PC-9 (cell line): ENCODE measurements around the gene IL5.

Experiments used
- EZH2 ChIP-seq: fragments of 200-600 bp; sonication (generic); IDR thresholded peaks from 2 replicates; pipeline ENCODE4 v1.8.0; 2017; ENCODE audit warnings: antibody characterized with exemption, low read depth
- TF ChIP-seq, protein P1 (sequence below): fragments of 200-600 bp; sonication (generic); conservative IDR thresholded peaks from 2 replicates; pipeline ENCODE4 v1.6.1; 2017; ENCODE audit warnings: mixed run types, antibody characterized with exemption, mild to moderate bottlenecking, moderate library complexity

DNA sequence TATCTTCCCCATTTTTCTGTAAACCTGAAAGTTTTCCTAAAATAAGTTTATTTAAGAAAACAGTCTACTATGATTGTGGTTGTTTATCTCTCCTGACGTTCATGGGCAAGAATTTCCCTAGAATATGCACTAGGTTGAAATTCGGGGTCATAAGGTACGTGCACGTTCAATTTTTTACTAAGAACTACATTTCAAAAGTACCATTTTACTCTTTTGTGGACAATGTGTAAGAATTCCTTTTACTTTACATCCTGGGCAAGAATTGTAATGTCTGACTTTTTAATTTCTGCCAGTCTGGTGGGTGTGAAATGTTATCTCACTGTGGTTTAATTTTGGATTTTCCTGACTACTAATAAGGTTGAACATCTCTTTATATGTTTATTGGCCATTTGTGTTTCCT, 12.4 kb downstream of the IL5 start:
- TF ChIP-seq, protein P1, sequence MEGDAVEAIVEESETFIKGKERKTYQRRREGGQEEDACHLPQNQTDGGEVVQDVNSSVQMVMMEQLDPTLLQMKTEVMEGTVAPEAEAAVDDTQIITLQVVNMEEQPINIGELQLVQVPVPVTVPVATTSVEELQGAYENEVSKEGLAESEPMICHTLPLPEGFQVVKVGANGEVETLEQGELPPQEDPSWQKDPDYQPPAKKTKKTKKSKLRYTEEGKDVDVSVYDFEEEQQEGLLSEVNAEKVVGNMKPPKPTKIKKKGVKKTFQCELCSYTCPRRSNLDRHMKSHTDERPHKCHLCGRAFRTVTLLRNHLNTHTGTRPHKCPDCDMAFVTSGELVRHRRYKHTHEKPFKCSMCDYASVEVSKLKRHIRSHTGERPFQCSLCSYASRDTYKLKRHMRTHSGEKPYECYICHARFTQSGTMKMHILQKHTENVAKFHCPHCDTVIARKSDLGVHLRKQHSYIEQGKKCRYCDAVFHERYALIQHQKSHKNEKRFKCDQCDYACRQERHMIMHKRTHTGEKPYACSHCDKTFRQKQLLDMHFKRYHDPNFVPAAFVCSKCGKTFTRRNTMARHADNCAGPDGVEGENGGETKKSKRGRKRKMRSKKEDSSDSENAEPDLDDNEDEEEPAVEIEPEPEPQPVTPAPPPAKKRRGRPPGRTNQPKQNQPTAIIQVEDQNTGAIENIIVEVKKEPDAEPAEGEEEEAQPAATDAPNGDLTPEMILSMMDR: no peak
- no peak for TF ChIP-seq EZH2
